Activated effector memory CD4-positive, alpha-beta T cell treated with anti-CD3 and anti-CD28 coated beads, Interleukin-2, amount 50 U/mL, for 16 hours (primary cell): ENCODE results near the gene CCDC82.

Source experiments
- DNase-seq: peaks from one replicate; pipeline ENCODE4 v3.0.0-alpha.2; 2020

CCDC82 gene

GRCh38 chr11:96328395-96329010, 61.2 kb downstream of the CCDC82 start:
- no peak for DNase-seq

- DNase-seq = no peak
Measured at GRCh38 chr11:96326959-96327358, 62.8 kb downstream of the CCDC82 start.

- no peak for DNase-seq
Measured at GRCh38 chr11:96324912-96325311, 64.8 kb downstream of the CCDC82 start.

- DNase-seq = no peak
Measured at GRCh38 chr11:96323642-96323985, 66.1 kb downstream of the CCDC82 start.

GRCh38 chr11:96322775-96323641, 66.7 kb downstream of the CCDC82 start:
- DNase-seq = no peak

- DNase-seq = no peak
Measured at GRCh38 chr11:96321091-96321490, 68.6 kb downstream of the CCDC82 start.

GRCh38 chr11:96319898-96320656, 69.6 kb downstream of the CCDC82 start:
- DNase-seq = no peak

GRCh38 chr11:96318850-96319249, 70.9 kb downstream of the CCDC82 start:
- DNase-seq = no peak

- no peak for DNase-seq
Measured at GRCh38 chr11:96318399-96318798, 71.3 kb downstream of the CCDC82 start.

GRCh38 chr11:96317985-96318384, 71.7 kb downstream of the CCDC82 start:
- DNase-seq = no peak

GRCh38 chr11:96317571-96317970, 72.1 kb downstream of the CCDC82 start:
- DNase-seq = no peak

GRCh38 chr11:96316869-96317268, 72.8 kb downstream of the CCDC82 start:
- no peak for DNase-seq

GRCh38 chr11:96315476-96315875, 74.2 kb downstream of the CCDC82 start:
- no peak for DNase-seq

- DNase-seq = no peak
Measured at GRCh38 chr11:96314326-96315020, 75.2 kb downstream of the CCDC82 start.

GRCh38 chr11:96313163-96313562, 76.5 kb downstream of the CCDC82 start:
- DNase-seq = no peak

GRCh38 chr11:96311120-96311568, 78.6 kb downstream of the CCDC82 start:
- DNase-seq = no peak

- DNase-seq = no peak
Measured at GRCh38 chr11:96310236-96310635, 79.5 kb downstream of the CCDC82 start.

- DNase-seq = no peak
Measured at GRCh38 chr11:96309643-96310017, 80.1 kb downstream of the CCDC82 start.

- no peak for DNase-seq
Measured at GRCh38 chr11:96309016-96309642, 80.6 kb downstream of the CCDC82 start.

- DNase-seq = no peak
Measured at GRCh38 chr11:96307776-96308140, 82.0 kb downstream of the CCDC82 start.

- no peak for DNase-seq
Measured at GRCh38 chr11:96306933-96307775, 82.6 kb downstream of the CCDC82 start.

GRCh38 chr11:96306600-96306932, 83.1 kb downstream of the CCDC82 start:
- DNase-seq = no peak
